Central memory CD8-positive, alpha-beta T cell (primary cell): ENCODE data around the gene PDE3B.
"Not testable (repeated sequence)": the region's sequence is repeated elsewhere in the genome, so short reads cannot be mapped to it uniquely, and the experiment has no call there.

ENCODE experiments used
- ATAC-seq: fragments of 150-1000 bp; cut with Tn5 transposase; replicated peaks from 2 replicates; pipeline ENCODE4 v1.10.0; 2022; ENCODE audit warnings: mild to moderate bottlenecking, moderate FRiP score, moderate number of reproducible peaks; ENCODE audit not compliant: poor library complexity, severe bottlenecking; ENCODE audit errors: extremely low read depth
- DNase-seq, 2 donors: peaks; one replicate each; pipeline ENCODE4 v3.0.0; 2021; ENCODE audit warnings: low spot score in 2 of 2
- H3K27ac Mint-ChIP-seq: one replicate; pipeline ENCODE4 v1.8.0; 2022; ENCODE audit warnings: low read depth, mild to moderate bottlenecking, moderate library complexity, mixed read lengths
- H3K27me3 Mint-ChIP-seq: one replicate; pipeline ENCODE4 v1.8.0; 2022; ENCODE audit warnings: mixed read lengths
- H3K36me3 Mint-ChIP-seq: one replicate; pipeline ENCODE4 v1.8.0; 2022; ENCODE audit warnings: mild to moderate bottlenecking, moderate library complexity, mixed read lengths; ENCODE audit not compliant: insufficient read depth
- H3K4me1 Mint-ChIP-seq: one replicate; pipeline ENCODE4 v1.8.0; 2022; ENCODE audit warnings: mixed read lengths
- H3K4me3 Mint-ChIP-seq: one replicate; pipeline ENCODE4 v1.8.0; 2022; ENCODE audit warnings: mild to moderate bottlenecking, moderate library complexity, mixed read lengths
- H3K9me3 Mint-ChIP-seq: one replicate; pipeline ENCODE4 v1.8.0; 2022; ENCODE audit warnings: mixed read lengths

The PDE3B gene

GRCh38 chr11:14773755-14774154, 130.2 kb downstream of the PDE3B start:
- no peak for DNase-seq
- Mint-ChIP-seq H3K4me1 (peaks cover 34% of the 10 kb centered on the region), H3K4me3 (no peak overlapping the region), H3K27ac (no peak overlapping the region), H3K27me3 (no peaks in the 10 kb centered on the region), H3K36me3 (peaks cover 4% of the 10 kb centered on the region), H3K9me3 (no peaks in the 10 kb centered on the region)
- ATAC-seq: no peak

GRCh38 chr11:14774721-14775120, 131.1 kb downstream of the PDE3B start:
- no peak for DNase-seq
- Mint-ChIP-seq H3K9me3 (no peaks in the 10 kb centered on the region), H3K36me3 (peaks cover 2% of the 10 kb centered on the region), H3K4me3 (no peak overlapping the region), H3K27me3 (no peaks in the 10 kb centered on the region), H3K27ac (no peak overlapping the region), H3K4me1 (peaks cover 28% of the 10 kb centered on the region)
- ATAC-seq: no peak

- H3K9me3 Mint-ChIP-seq: no peaks in the 10 kb centered on the region
- H3K4me1 Mint-ChIP-seq: peaks cover 22% of the 10 kb centered on the region
- DNase-seq (no peak), ATAC-seq (no peak)
- H3K27me3 Mint-ChIP-seq: no peaks in the 10 kb centered on the region
- H3K4me3 Mint-ChIP-seq: no peak overlapping the region
- H3K27ac Mint-ChIP-seq: no peak overlapping the region
- peaks cover 5% of the 10 kb centered on the region for H3K36me3 Mint-ChIP-seq
Observed at GRCh38 chr11:14775897-14776296, 132.3 kb downstream of the PDE3B start.

DNA sequence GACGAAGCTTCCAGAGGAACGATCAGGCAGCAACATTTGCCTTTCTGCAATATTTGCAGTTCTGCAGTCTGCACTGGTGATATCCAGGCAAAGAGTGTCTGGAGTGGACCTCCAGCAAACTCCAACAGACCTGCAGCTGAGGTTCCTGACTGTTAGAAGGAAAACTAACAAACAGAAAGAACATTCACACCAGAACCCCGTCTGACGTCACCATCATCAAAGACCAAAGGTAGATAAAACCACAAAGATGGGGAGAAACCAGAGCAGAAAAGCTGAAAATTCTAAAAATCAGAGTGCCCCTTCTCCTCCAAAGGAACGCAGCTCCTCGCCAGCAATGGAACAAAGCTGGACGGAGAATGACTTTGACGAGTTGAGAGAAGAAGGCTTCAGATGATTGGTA, 134.9 kb downstream of the PDE3B start:
- ATAC-seq, DNase-seq, H3K4me3 Mint-ChIP-seq, H3K27ac Mint-ChIP-seq, H3K9me3 Mint-ChIP-seq, H3K36me3 Mint-ChIP-seq, H3K27me3 Mint-ChIP-seq: not testable (repeated sequence)
- peaks cover 29% of the 10 kb centered on the region for H3K4me1 Mint-ChIP-seq

- H3K36me3 Mint-ChIP-seq: peaks cover 15% of the 10 kb centered on the region
- H3K4me1 Mint-ChIP-seq: peaks cover 32% of the 10 kb centered on the region
- peak overlapping the region; percentile 11 for H3K4me3 Mint-ChIP-seq
Observed at GRCh38 chr11:14783788-14784187, 140.2 kb downstream of the PDE3B start.

DNA sequence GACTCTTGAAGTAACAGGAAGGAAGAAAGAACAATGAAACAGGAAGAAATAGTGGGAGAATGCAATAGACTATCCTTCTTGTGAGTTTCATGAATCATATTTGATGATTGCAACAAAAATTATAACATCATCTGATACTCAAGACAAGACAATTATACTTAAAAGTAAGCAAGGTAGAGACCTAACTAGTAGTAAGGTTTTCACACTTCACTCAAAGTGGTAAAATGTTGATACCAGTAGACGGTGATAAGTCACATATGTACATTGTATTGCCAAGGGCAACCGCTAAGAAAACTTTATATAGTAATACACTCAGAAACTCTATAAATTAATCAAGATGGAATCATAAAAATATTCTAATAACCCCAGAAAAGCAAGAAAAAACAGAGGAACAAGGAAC, 140.6 kb downstream of the PDE3B start:
- peak overlapping the region; percentile 97 for H3K27ac Mint-ChIP-seq
- H3K9me3 Mint-ChIP-seq: no peaks in the 10 kb centered on the region
- H3K27me3 Mint-ChIP-seq: no peaks in the 10 kb centered on the region
- H3K36me3 Mint-ChIP-seq: peaks cover 15% of the 10 kb centered on the region
- peaks cover 29% of the 10 kb centered on the region for H3K4me1 Mint-ChIP-seq
- ATAC-seq: peak; percentile 96
- DNase-seq: no peak
- peak overlapping the region; percentile 11 for H3K4me3 Mint-ChIP-seq

More at GRCh38 chr11:14783788-14784187, 140.2 kb downstream of the PDE3B start:
- no peak for DNase-seq
- ATAC-seq: peak; percentile 16
- H3K27ac Mint-ChIP-seq: peak overlapping the region; percentile 97
- H3K27me3 Mint-ChIP-seq: no peaks in the 10 kb centered on the region
- no peaks in the 10 kb centered on the region for H3K9me3 Mint-ChIP-seq

DNA sequence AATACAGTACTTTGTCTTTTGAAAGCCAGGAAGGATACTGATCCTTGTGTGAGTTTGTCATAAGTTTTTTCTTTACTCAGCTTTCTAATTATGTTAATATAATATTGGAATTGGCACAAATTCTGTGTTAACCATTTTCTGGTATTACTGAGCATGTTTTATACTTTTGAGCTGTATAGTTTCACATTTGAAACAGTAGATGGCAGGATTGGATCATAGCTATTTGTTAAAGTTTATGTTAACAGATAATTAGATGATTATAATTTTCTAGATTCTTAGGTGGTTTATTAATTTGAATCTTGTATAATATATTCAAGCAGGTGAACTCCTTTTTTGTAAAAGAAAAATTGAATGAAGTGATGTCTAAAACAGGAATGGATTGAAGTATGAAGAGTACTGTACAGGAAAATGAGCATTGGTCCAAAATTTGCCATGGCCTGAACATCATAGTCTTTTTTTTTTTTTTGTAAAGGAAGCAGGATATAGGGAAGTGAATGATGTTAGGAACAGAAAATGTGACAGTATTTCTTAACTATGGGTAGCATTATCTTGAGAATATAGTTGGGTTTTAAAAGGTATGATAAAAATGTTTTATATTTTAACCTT, 146.4 kb downstream of the PDE3B start:
- Mint-ChIP-seq H3K4me3 (no peak overlapping the region), H3K27me3 (no peaks in the 10 kb centered on the region), H3K4me1 (peaks cover 7% of the 10 kb centered on the region), H3K36me3 (peaks cover 11% of the 10 kb centered on the region), H3K27ac (peak overlapping the region; percentile 77), H3K9me3 (no peaks in the 10 kb centered on the region)
- ATAC-seq (no peak), DNase-seq (no peak)

- peaks cover 32% of the 10 kb centered on the region for H3K4me1 Mint-ChIP-seq
- H3K4me3 Mint-ChIP-seq: no peak overlapping the region
- no peak overlapping the region for H3K27ac Mint-ChIP-seq
- ATAC-seq: no peak
- no peaks in the 10 kb centered on the region for H3K9me3 Mint-ChIP-seq
- no peaks in the 10 kb centered on the region for H3K27me3 Mint-ChIP-seq
- peaks cover 20% of the 10 kb centered on the region for H3K36me3 Mint-ChIP-seq
- DNase-seq: no peak
Observed at GRCh38 chr11:14793546-14793945, 149.9 kb downstream of the PDE3B start.

DNA sequence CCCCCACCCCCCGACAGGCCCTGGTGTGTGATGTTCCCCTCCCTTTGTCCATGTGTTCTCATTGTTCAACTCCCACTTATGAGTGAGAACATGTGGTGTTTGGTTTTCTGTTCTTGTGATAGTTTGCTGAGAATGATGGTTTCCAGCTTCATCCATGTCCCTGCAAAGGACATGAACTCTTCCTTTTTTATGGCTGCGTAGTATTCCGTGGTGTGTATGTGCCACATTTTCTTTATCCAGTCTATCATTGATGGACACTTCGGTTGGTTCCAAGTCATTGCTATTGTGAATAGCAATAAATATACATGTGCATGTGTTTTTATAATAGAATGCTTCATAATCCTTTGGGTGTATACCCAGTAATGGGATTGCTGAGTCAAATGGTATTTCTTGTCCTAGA, 152.4 kb downstream of the PDE3B start:
- not testable (repeated sequence) for H3K4me3 Mint-ChIP-seq, ATAC-seq

DNA sequence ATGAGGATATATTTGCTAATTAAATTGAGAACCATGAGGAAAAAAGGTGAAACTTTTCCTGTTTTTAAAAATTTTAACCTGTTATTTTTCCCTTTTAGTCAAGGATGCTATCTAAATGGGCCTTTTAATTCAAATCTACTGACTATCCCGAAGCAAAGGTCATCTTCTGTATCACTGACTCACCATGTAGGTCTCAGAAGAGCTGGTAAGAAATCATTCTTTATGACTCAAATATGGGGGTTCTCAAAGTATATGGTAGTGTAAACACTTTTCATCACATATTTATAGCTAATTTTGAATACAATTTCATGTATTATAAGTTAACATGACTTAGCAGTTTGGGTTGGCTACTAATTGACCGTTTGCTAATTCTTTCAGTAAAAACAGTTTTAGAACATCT, 160.2 kb downstream of the PDE3B start:
- DNase-seq (no peak), ATAC-seq (no peak)
- H3K4me1 Mint-ChIP-seq: peaks cover 11% of the 10 kb centered on the region
- H3K27me3 Mint-ChIP-seq: no peaks in the 10 kb centered on the region
- no peak overlapping the region for H3K27ac Mint-ChIP-seq
- H3K36me3 Mint-ChIP-seq: peaks cover 40% of the 10 kb centered on the region
- H3K4me3 Mint-ChIP-seq: no peak overlapping the region
- peaks cover 5% of the 10 kb centered on the region for H3K9me3 Mint-ChIP-seq

More for the DNA sequence above, 152.4 kb downstream of the PDE3B start:
- H3K4me1 Mint-ChIP-seq: peaks cover 46% of the 10 kb centered on the region
- not testable (repeated sequence) for H3K9me3 Mint-ChIP-seq, H3K27ac Mint-ChIP-seq, H3K27me3 Mint-ChIP-seq, DNase-seq
- H3K36me3 Mint-ChIP-seq: peaks cover 25% of the 10 kb centered on the region

DNA sequence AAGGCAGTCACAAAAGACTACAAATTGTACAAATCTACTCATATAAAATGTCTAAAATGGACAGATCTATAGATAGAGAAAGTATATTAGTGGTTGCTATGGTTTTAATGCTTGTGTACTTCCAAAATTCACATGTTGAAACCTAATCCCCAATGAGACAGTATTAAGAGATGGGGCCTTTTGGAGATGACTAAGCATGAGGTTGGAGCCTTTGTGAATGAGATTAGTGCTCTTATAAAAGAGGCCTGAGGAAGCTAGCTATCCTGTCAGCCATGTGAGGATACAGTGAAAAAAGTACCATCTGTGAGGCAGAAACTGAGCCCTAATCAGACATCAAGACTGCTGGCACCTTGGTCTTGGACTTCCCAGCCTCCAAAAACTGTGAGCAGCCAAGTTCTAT, 165.9 kb downstream of the PDE3B start:
- no peaks in the 10 kb centered on the region for H3K27me3 Mint-ChIP-seq
- H3K9me3 Mint-ChIP-seq: peaks cover 5% of the 10 kb centered on the region
- no peak overlapping the region for H3K4me3 Mint-ChIP-seq
- H3K27ac Mint-ChIP-seq: no peak overlapping the region
- DNase-seq: no peak
- H3K4me1 Mint-ChIP-seq: no peaks in the 10 kb centered on the region
- peaks cover 35% of the 10 kb centered on the region for H3K36me3 Mint-ChIP-seq
- ATAC-seq: no peak

- Mint-ChIP-seq H3K4me1 (no peaks in the 10 kb centered on the region), H3K27ac (no peak overlapping the region), H3K27me3 (no peaks in the 10 kb centered on the region), H3K9me3 (no peaks in the 10 kb centered on the region), H3K4me3 (no peak overlapping the region), H3K36me3 (peaks cover 17% of the 10 kb centered on the region)
- DNase-seq: no peak
- ATAC-seq: no peak
Observed at GRCh38 chr11:14812757-14813156, 169.2 kb downstream of the PDE3B start.

DNA sequence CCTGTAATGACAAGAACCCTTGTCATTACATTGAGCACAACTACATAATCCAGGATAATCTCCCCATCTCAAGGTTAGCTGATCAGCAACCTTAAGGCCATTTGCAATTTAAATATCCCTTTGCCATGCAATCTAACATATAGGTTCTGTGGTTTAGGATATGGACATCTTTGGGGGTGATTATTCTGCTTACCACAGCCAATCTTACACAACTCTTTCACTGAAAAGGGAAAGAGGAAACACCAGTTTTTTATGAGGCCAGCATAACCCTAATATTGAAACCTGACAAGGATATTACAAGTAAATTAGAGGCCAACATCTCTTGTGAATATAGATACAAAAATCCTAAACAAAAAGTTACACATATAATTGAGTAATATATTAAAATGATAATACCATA, 169.9 kb downstream of the PDE3B start:
- H3K4me3 Mint-ChIP-seq: no peak overlapping the region
- ATAC-seq (no peak), DNase-seq (no peak)
- H3K4me1 Mint-ChIP-seq: no peaks in the 10 kb centered on the region
- no peaks in the 10 kb centered on the region for H3K9me3 Mint-ChIP-seq
- H3K27ac Mint-ChIP-seq: no peak overlapping the region
- peaks cover 15% of the 10 kb centered on the region for H3K36me3 Mint-ChIP-seq
- no peaks in the 10 kb centered on the region for H3K27me3 Mint-ChIP-seq
